ENCODE results near the gene XRCC1. TPM values are rescaled to one million over a fixed set of nuclear protein-coding genes. Genes with fewer than 3 reads are reported as not detected.

Gene XRCC1
- total RNA-seq, 4 donors from 2014 or later = 12.3 to 23.8 (median 18.6) TPM

- 95 to 100% methylated on average over 1 to 3 of the region's 3 CpGs for WGBS, 2 donors
- no peak for TF ChIP-seq POLR2A (IDR thresholded peaks at IDR 0.05)
- TF ChIP-seq CTCF (IDR thresholded peaks at IDR 0.05) = no peak
- H3K27ac ChIP-seq = no peak overlapping the region
- peaks cover 0 to 86% (median 11%) of the 10 kb centered on the region in 3 donors for H3K36me3 ChIP-seq
- H3K4me3 ChIP-seq = no peak overlapping the region
- H3K4me1 ChIP-seq = no peaks in the 10 kb centered on the region
- H3K27me3 ChIP-seq = no peaks in the 10 kb centered on the region
- DNase-seq = no peak
- intact Hi-C loops (cut with DNase I) = no loop called here
- no peaks in the 10 kb centered on the region for H3K9me3 ChIP-seq
Observed at GRCh38 chr19:43546581-43546980, 28.7 kb downstream of the XRCC1 start.

GRCh38 chr19:43545981-43546380 is 29.3 kb downstream of the XRCC1 start:
- Histone ChIP-seq H3K36me3 (peaks cover 0 to 86% (median 6%) of the 10 kb centered on the region in 3 donors), H3K27ac (no peak overlapping the region), H3K4me1 (no peaks in the 10 kb centered on the region), H3K9me3 (no peaks in the 10 kb centered on the region), H3K4me3 (no peak overlapping the region), H3K27me3 (no peaks in the 10 kb centered on the region)
- no peak for DNase-seq
- TF ChIP-seq CTCF (IDR thresholded peaks at IDR 0.05) (no peak), POLR2A (IDR thresholded peaks at IDR 0.05) (no peak)
- intact Hi-C loops (cut with DNase I) = no loop called here
- WGBS, 2 donors = no CpG with 5 or more reads among the region's 2 CpGs

- Histone ChIP-seq H3K4me1 (no peaks in the 10 kb centered on the region), H3K27me3 (no peaks in the 10 kb centered on the region), H3K36me3 (peaks cover 0 to 86% (median 4%) of the 10 kb centered on the region in 3 donors), H3K27ac (no peak overlapping the region), H3K9me3 (no peaks in the 10 kb centered on the region), H3K4me3 (no peak overlapping the region)
- WGBS, 2 donors = 73 to 88% methylated on average over 4 to 5 of the region's 5 CpGs
- TF ChIP-seq POLR2A (IDR thresholded peaks at IDR 0.05) (no peak), CTCF (IDR thresholded peaks at IDR 0.05) (no peak)
- no peak for DNase-seq
- intact Hi-C loops (cut with DNase I) = no loop called here
Observed at GRCh38 chr19:43545276-43545675, 30.1 kb downstream of the XRCC1 start.

- Histone ChIP-seq H3K4me1 (no peaks in the 10 kb centered on the region), H3K4me3 (no peak overlapping the region), H3K9me3 (no peaks in the 10 kb centered on the region), H3K27me3 (no peaks in the 10 kb centered on the region), H3K36me3 (peaks cover 0 to 86% (median 4%) of the 10 kb centered on the region in 3 donors), H3K27ac (no peak overlapping the region)
- 95 to 100% methylated on average over 3 to 4 of the region's 9 CpGs for WGBS, 2 donors
- DNase-seq = no peak
- intact Hi-C loops (cut with DNase I) = no loop called here
- TF ChIP-seq CTCF (IDR thresholded peaks at IDR 0.05) (no peak), POLR2A (IDR thresholded peaks at IDR 0.05) (no peak)
Observed at GRCh38 chr19:43544077-43544476, 31.2 kb downstream of the XRCC1 start.

- H3K36me3 ChIP-seq = peaks cover 0 to 94% (median 4%) of the 10 kb centered on the region in 3 donors
- DNase-seq = no peak
- WGBS, 2 donors = 92 to 95% methylated on average over 5 of the region's 5 CpGs
- intact Hi-C loops (cut with DNase I) = no loop called here
- TF ChIP-seq CTCF (IDR thresholded peaks at IDR 0.05) (no peak), POLR2A (IDR thresholded peaks at IDR 0.05) (no peak)
- no peaks in the 10 kb centered on the region for H3K27me3 ChIP-seq
- H3K4me1 ChIP-seq = no peaks in the 10 kb centered on the region
- no peaks in the 10 kb centered on the region for H3K9me3 ChIP-seq
- no peak overlapping the region for H3K27ac ChIP-seq
- no peak overlapping the region for H3K4me3 ChIP-seq
Observed at GRCh38 chr19:43541920-43542650, 33.2 kb downstream of the XRCC1 start.

All from esophagus squamous epithelium (tissue), 5 donors.